ENCODE results near the gene MRPL23.

Gene MRPL23

GRCh38 chr11:1921574-1922141 is 25.5 kb upstream of the MRPL23 start:
- no peak for DNase-seq

GRCh38 chr11:1922481-1923081 is 24.6 kb upstream of the MRPL23 start:
- DNase-seq, result no peak

- DNase-seq, result no peak
These were observed 23.8 kb upstream of the MRPL23 start for GRCh38 chr11:1923201-1923956.

- DNase-seq, result no peak
These were observed 23.0 kb upstream of the MRPL23 start for GRCh38 chr11:1924181-1924580.

GRCh38 chr11:1924646-1925372 is 22.3 kb upstream of the MRPL23 start:
- no peak for DNase-seq

GRCh38 chr11:1925373-1926155 is 21.6 kb upstream of the MRPL23 start:
- DNase-seq, result no peak

GRCh38 chr11:1926156-1927025 is 20.7 kb upstream of the MRPL23 start:
- DNase-seq, result no peak

- no peak for DNase-seq
These were observed 19.9 kb upstream of the MRPL23 start for GRCh38 chr11:1927026-1927847.

GRCh38 chr11:1927848-1928469 is 19.2 kb upstream of the MRPL23 start:
- no peak for DNase-seq

GRCh38 chr11:1928470-1928890 is 18.7 kb upstream of the MRPL23 start:
- no peak for DNase-seq

- no peak for DNase-seq
These were observed 18.1 kb upstream of the MRPL23 start for GRCh38 chr11:1928891-1929541.

GRCh38 chr11:1929621-1930461 is 17.3 kb upstream of the MRPL23 start:
- DNase-seq, result no peak

- DNase-seq, result no peak
These were observed 16.7 kb upstream of the MRPL23 start for GRCh38 chr11:1930462-1930830.

GRCh38 chr11:1931341-1932104 is 15.6 kb upstream of the MRPL23 start:
- DNase-seq, result no peak

- no peak for DNase-seq
These were observed 15.0 kb upstream of the MRPL23 start for GRCh38 chr11:1932105-1932480.

- no peak for DNase-seq
These were observed 14.5 kb upstream of the MRPL23 start for GRCh38 chr11:1932681-1933080.

- no peak for DNase-seq
These were observed 13.5 kb upstream of the MRPL23 start for GRCh38 chr11:1933416-1934334.
